H9 (cell line): Measurements from ENCODE around the gene IL1R2. TPM values are rescaled to one million over a fixed set of nuclear protein-coding genes. Genes with fewer than 3 reads are reported as not detected.

Source experiments
- DNase-seq: peaks from one replicate; pipeline ENCODE4 v3.0.0-alpha.2; 2017
- H2AFZ ChIP-seq: one replicate; pipeline ENCODE4 v1.6.1; 2013; ENCODE audit warnings: mild to moderate bottlenecking, low read length, control low read depth, moderate library complexity
- H2AK5ac ChIP-seq: 2 replicates; pipeline ENCODE4 v1.6.1; 2013; ENCODE audit warnings: low read length, control low read depth, mixed read lengths; ENCODE audit not compliant: insufficient read length
- H2BK120ac ChIP-seq: one replicate; pipeline ENCODE4 v1.6.1; 2013; ENCODE audit warnings: low read depth, mild to moderate bottlenecking, low read length, control low read depth, inconsistent platforms; ENCODE audit not compliant: poor library complexity, severe bottlenecking
- H2BK12ac ChIP-seq: 2 replicates; pipeline ENCODE4 v1.6.1; 2013; ENCODE audit warnings: low read length, control low read depth, mixed read lengths, low read depth; ENCODE audit not compliant: insufficient read length
- H2BK15ac ChIP-seq: 2 replicates; pipeline ENCODE4 v1.6.1; 2013; ENCODE audit warnings: low read depth, low read length, control low read depth
- H2BK20ac ChIP-seq: one replicate; pipeline ENCODE4 v1.6.1; 2013; ENCODE audit warnings: low read depth, mild to moderate bottlenecking, low read length, control low read depth, inconsistent platforms; ENCODE audit not compliant: poor library complexity, severe bottlenecking
- H2BK5ac ChIP-seq: 2 replicates; pipeline ENCODE4 v1.6.1; 2013; ENCODE audit warnings: low read length, control low read depth, mixed read lengths; ENCODE audit not compliant: insufficient read length
- H3K14ac ChIP-seq: 2 replicates; pipeline ENCODE4 v1.6.1; 2013; ENCODE audit warnings: low read length, control low read depth; ENCODE audit not compliant: insufficient read depth
- H3K18ac ChIP-seq: 2 replicates; pipeline ENCODE4 v1.6.1; 2013; ENCODE audit warnings: low read depth, mild to moderate bottlenecking, mixed read lengths, low read length, control low read depth; ENCODE audit not compliant: insufficient read length
- H3K23ac ChIP-seq: 2 replicates; pipeline ENCODE4 v1.6.1; 2013; ENCODE audit warnings: low read length, control low read depth, mixed read lengths, low read depth; ENCODE audit not compliant: insufficient read length
- H3K23me2 ChIP-seq: 2 replicates; pipeline ENCODE4 v1.6.1; 2013; ENCODE audit warnings: low read depth, mild to moderate bottlenecking, mixed read lengths, low read length, control low read depth; ENCODE audit not compliant: insufficient read length, poor library complexity, severe bottlenecking
- H3K27ac ChIP-seq: 2 replicates; pipeline ENCODE4 v1.5.1; 2013; ENCODE audit warnings: low read length, control low read depth, mixed read lengths, low read depth; ENCODE audit not compliant: insufficient read length
- H3K27me3 ChIP-seq: 2 replicates; pipeline ENCODE4 v1.6.1; 2013; ENCODE audit warnings: low read length, control low read depth, inconsistent platforms; ENCODE audit not compliant: insufficient read depth
- H3K4ac ChIP-seq: 2 replicates; pipeline ENCODE4 v1.6.1; 2013; ENCODE audit warnings: low read depth, mild to moderate bottlenecking, control low read depth, inconsistent platforms, low read length, moderate library complexity
- H3K4me1 ChIP-seq: 2 replicates; pipeline ENCODE4 v1.6.1; 2013; ENCODE audit warnings: low read length, control low read depth, inconsistent platforms; ENCODE audit not compliant: insufficient read depth
- H3K4me2 ChIP-seq: 2 replicates; pipeline ENCODE4 v1.6.1; 2013; ENCODE audit warnings: low read length, control low read depth, mixed read lengths; ENCODE audit not compliant: insufficient read length, insufficient read depth
- H3K56ac ChIP-seq: 2 replicates; pipeline ENCODE4 v1.6.1; 2013; ENCODE audit warnings: low read depth, mild to moderate bottlenecking, mixed read lengths, low read length, control low read depth; ENCODE audit not compliant: insufficient read length
- H3K79me1 ChIP-seq: 2 replicates; pipeline ENCODE4 v1.6.1; 2013; ENCODE audit warnings: low read depth, mild to moderate bottlenecking, moderate library complexity, low read length, control low read depth, inconsistent platforms; ENCODE audit not compliant: insufficient read depth, poor library complexity, severe bottlenecking
- H3K79me2 ChIP-seq: 2 replicates; pipeline ENCODE4 v1.6.1; 2013; ENCODE audit warnings: low read length, control low read depth, inconsistent platforms; ENCODE audit not compliant: insufficient read depth
- H3K9ac ChIP-seq: 2 replicates; pipeline ENCODE4 v1.6.1; 2013; ENCODE audit warnings: low read length, control low read depth, mixed read lengths; ENCODE audit not compliant: insufficient read length; ENCODE audit errors: extremely low read depth
- H3K9me3 ChIP-seq: one replicate; pipeline ENCODE4 v1.6.1; 2013; ENCODE audit warnings: low read depth, low read length, inconsistent platforms; ENCODE audit not compliant: control insufficient read depth
- H3T11ph ChIP-seq: one replicate; pipeline ENCODE4 v1.6.1; 2013; ENCODE audit warnings: mild to moderate bottlenecking, low read length, control low read depth, inconsistent platforms
- H4K20me1 ChIP-seq: one replicate; pipeline ENCODE4 v1.6.1; 2013; ENCODE audit not compliant: control insufficient read depth, insufficient read length, insufficient read depth
- H4K5ac ChIP-seq: 2 replicates; pipeline ENCODE4 v1.6.1; 2013; ENCODE audit warnings: low read depth, mild to moderate bottlenecking, mixed read lengths, low read length, control low read depth; ENCODE audit not compliant: insufficient read length
- H4K8ac ChIP-seq: replicated peaks from 2 replicates; pipeline ENCODE4 v1.6.1; 2013; ENCODE audit warnings: low read length, control low read depth, mixed read lengths, low read depth; ENCODE audit not compliant: insufficient read length
- H4K91ac ChIP-seq: 2 replicates; pipeline ENCODE4 v1.6.1; 2013; ENCODE audit warnings: low read depth, mild to moderate bottlenecking, moderate library complexity, mixed read lengths, low read length, control low read depth; ENCODE audit not compliant: insufficient read length
- H3K27ac Mint-ChIP-seq, 3 experiments: 2 replicates in 2 of 3; 3 replicates in 1 of 3; pipeline ENCODE4 v1.8.0; 2020 to 2021; ENCODE audit warnings: mixed read lengths in 3 of 3, mild to moderate bottlenecking in 1 of 3, moderate library complexity in 1 of 3
- H3K27me3 Mint-ChIP-seq: 2 replicates; pipeline ENCODE4 v1.8.0; 2021; ENCODE audit warnings: low read depth, mild to moderate bottlenecking, moderate library complexity, mixed read lengths
- H3K36me3 Mint-ChIP-seq, 3 experiments: 2 replicates in 2 of 3; 3 replicates in 1 of 3; pipeline ENCODE4 v1.8.0; 2020 to 2021; ENCODE audit warnings: low read depth in 3 of 3, mixed read lengths in 3 of 3; ENCODE audit not compliant: insufficient read depth in 1 of 3
- H3K4me1 Mint-ChIP-seq, 2 experiments: 2 replicates each; pipeline ENCODE4 v1.8.0; 2020; ENCODE audit warnings: mixed read lengths in 2 of 2
- H3K4me3 Mint-ChIP-seq, 2 experiments: 2 replicates in 1 of 2; 3 replicates in 1 of 2; pipeline ENCODE4 v1.8.0; 2020 to 2021; ENCODE audit warnings: mild to moderate bottlenecking in 2 of 2, mixed read lengths in 2 of 2, moderate library complexity in 1 of 2
- H3K9me3 Mint-ChIP-seq, 2 experiments: 2 replicates in 1 of 2; 3 replicates in 1 of 2; pipeline ENCODE4 v1.8.0; 2020; ENCODE audit warnings: mild to moderate bottlenecking in 2 of 2, mixed read lengths in 2 of 2, moderate library complexity in 1 of 2
- WGBS: extraction: QIAGEN DNeasy Blood & Tissue Kit; methylation state at CpG from one replicate; pipeline ENCODE4 v1.1.7; 2013; ENCODE audit warnings: missing lambda C conversion rate, low lambda C conversion rate, mixed read lengths; ENCODE audit not compliant: insufficient read length; ENCODE audit errors: extremely low coverage; 5-methylcytosine and 5-hydroxymethylcytosine counted together
- total RNA-seq: library from RNA; stranded (reverse); gene quantifications from 2 replicates; pipeline ENCODE4 v1.2.1, GENCODE V29; 2021
- TF ChIP-seq, protein P1 (sequence below): fragments of 200-600 bp; sonication (generic); conservative IDR thresholded peaks from 3 replicates; pipeline ENCODE4 v1.8.0; 2021; ENCODE audit warnings: antibody characterized with exemption, mild to moderate bottlenecking

IL1R2 gene
- total RNA-seq, 1 experiment from 2014 or later, result not detected

DNA sequence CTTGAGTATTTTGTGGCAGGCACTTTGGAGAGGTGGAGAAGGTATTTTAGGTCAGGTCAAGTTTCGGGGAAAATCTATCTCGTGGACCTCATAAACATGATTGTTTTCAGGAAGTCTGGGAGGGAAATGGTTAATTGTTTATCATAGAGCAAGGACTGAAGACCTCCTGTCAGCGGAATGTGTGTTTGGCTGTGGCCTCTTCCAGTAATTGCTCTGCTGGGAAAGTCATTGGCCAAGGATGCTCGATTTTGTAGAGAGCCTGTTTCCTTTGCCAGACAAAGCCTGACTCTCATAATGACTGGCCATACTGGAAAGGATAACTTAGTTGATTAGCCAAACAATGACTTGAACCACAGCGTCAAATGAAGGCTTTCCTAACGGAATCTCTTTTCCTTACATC is 30.0 kb downstream of the IL1R2 start:
- H4K91ac ChIP-seq, result no peak overlapping the region
- no peak overlapping the region for H2AFZ ChIP-seq
- H4K20me1 ChIP-seq, result no peaks in the 10 kb centered on the region
- H4K8ac ChIP-seq, result no peak overlapping the region
- no peak overlapping the region for H3K27ac ChIP-seq
- TF ChIP-seq, protein P1, sequence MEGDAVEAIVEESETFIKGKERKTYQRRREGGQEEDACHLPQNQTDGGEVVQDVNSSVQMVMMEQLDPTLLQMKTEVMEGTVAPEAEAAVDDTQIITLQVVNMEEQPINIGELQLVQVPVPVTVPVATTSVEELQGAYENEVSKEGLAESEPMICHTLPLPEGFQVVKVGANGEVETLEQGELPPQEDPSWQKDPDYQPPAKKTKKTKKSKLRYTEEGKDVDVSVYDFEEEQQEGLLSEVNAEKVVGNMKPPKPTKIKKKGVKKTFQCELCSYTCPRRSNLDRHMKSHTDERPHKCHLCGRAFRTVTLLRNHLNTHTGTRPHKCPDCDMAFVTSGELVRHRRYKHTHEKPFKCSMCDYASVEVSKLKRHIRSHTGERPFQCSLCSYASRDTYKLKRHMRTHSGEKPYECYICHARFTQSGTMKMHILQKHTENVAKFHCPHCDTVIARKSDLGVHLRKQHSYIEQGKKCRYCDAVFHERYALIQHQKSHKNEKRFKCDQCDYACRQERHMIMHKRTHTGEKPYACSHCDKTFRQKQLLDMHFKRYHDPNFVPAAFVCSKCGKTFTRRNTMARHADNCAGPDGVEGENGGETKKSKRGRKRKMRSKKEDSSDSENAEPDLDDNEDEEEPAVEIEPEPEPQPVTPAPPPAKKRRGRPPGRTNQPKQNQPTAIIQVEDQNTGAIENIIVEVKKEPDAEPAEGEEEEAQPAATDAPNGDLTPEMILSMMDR, result no peak
- Mint-ChIP-seq H3K9me3 (no peaks in the 10 kb centered on the region; a peak in 1 of 5 replicates), H3K27ac (no peak overlapping the region), H3K36me3 (no peaks in the 10 kb centered on the region), H3K4me3 (no peak overlapping the region), H3K4me1 (peaks cover 4 to 8% of the 10 kb centered on the region in 2 experiments; a peak in 3 of 4 replicates), H3K27me3 (peaks cover 6% of the 10 kb centered on the region)
- H3K9me3 ChIP-seq, result no peaks in the 10 kb centered on the region
- no peaks in the 10 kb centered on the region for H3K4me1 ChIP-seq
- H2BK120ac ChIP-seq, result no peak overlapping the region
- no peaks in the 10 kb centered on the region for H3K23me2 ChIP-seq
- no peak overlapping the region for H2BK5ac ChIP-seq
- no peaks in the 10 kb centered on the region for H3K27me3 ChIP-seq
- no peaks in the 10 kb centered on the region for H3K79me2 ChIP-seq
- no peak overlapping the region for H3K23ac ChIP-seq
- DNase-seq, result no peak
- H3K4me2 ChIP-seq, result no peak overlapping the region
- H3K18ac ChIP-seq, result no peak overlapping the region
- H3K14ac ChIP-seq, result no peak overlapping the region
- no peak overlapping the region for H3T11ph ChIP-seq
- H3K4ac ChIP-seq, result no peak overlapping the region
- WGBS, result no CpG with 5 or more reads among the region's 6 CpGs
- H2BK12ac ChIP-seq, result no peak overlapping the region
- H3K56ac ChIP-seq, result no peak overlapping the region
- H2BK20ac ChIP-seq, result no peak overlapping the region
- H2BK15ac ChIP-seq, result no peak overlapping the region
- H3K9ac ChIP-seq, result no peak overlapping the region
- H4K5ac ChIP-seq, result no peak overlapping the region
- H2AK5ac ChIP-seq, result no peak overlapping the region
- H3K79me1 ChIP-seq, result no peaks in the 10 kb centered on the region
